GM18517 (cell line): ENCODE measurements around the gene OGFOD3.
"Not testable (repeated sequence)": the region's sequence is repeated elsewhere in the genome, so short reads cannot be mapped to it uniquely, and the experiment has no call there.

Source experiments
- ATAC-seq: cut with Tn5 transposase; IDR thresholded peaks from one replicate; pipeline ENCODE4 v1.9.1; 2021; ENCODE audit warnings: mild to moderate bottlenecking, moderate library complexity; ENCODE audit not compliant: unreplicated experiment

Gene OGFOD3

DNA sequence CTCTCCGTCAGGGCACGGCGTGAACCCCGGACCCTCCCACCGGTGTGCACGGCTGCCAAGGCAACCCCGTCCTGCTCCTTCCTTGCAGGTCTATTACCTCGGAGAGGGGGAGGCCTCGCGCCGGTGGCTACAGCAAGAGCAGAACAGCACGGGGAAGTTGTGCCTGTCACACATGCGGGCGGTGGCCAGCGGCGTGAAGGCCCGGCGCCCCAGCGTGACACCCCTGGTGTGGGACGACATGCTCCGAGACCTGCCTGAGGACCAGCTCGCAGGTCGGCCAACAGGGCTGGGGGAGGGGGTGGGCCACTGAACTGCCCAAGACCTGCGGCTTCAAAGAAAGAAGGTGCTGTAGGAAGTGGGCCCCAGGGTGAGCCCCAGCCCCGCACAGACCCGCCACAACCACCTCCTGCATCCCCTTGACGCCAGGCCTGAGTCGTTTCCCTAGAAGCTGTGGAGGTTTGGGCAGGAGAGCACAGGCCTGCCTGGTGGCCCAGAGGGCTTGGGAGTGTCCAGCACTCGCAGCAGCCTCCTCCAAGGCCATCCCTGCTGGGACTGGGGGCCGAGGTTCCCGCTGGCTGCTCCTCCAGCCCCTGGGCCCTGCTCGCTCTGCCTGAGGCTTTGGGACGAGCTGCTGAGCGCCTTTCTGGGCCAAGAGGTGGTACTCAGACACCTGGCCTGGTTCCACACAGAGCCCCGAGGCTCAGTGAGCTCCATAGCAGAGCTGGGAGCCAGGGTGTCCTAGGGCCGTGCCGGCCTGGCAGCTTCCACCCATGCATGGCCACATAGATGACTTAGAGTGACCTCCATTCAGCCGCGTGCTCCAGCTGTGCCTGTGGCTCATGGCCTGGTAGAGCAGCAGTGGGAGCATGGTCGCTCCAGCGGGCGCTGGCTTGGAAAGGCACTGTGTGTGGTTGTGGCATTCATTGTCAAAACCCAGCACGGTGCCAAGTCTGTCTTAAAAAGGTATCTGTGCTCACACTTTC, 17.5 kb upstream of the OGFOD3 start:
- ATAC-seq: no peak

DNA sequence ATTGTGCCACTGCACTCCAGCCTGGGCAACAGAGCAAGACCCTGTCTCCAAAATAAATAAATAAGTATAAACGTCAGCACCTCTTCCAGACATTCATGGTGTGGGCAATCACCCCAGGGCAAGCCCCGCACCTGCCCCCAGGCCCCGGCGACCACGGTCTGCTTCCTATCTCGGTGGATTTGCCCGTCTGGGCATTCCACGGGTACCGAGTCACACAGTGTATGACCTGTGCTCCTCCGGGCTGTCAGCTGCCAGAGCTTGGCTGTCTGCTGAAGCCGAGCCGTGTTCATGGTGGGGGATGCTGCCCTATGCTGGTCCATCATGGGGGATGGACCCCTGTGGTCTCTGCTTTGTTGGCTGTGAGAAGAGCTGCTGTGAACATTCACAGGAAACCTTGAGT, 16.7 kb upstream of the OGFOD3 start:
- ATAC-seq: no peak

DNA sequence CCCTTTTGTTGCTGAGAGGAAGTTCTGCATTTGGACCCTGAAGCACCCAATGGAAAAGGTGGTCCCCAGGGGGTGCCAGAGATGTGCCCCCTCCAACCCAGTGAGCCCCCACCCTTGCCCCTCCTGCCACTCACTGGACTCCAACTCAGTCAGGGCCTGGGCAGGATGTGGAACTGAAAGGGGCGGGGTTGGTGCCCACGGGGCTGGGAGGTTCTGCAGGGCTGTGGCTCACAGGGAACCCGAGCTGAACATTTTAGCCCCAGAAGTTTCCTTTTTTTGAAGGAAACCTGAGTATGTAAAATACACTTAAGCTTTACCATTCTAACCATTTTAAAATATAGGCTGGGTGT, 15.8 kb upstream of the OGFOD3 start:
- no peak for ATAC-seq

DNA sequence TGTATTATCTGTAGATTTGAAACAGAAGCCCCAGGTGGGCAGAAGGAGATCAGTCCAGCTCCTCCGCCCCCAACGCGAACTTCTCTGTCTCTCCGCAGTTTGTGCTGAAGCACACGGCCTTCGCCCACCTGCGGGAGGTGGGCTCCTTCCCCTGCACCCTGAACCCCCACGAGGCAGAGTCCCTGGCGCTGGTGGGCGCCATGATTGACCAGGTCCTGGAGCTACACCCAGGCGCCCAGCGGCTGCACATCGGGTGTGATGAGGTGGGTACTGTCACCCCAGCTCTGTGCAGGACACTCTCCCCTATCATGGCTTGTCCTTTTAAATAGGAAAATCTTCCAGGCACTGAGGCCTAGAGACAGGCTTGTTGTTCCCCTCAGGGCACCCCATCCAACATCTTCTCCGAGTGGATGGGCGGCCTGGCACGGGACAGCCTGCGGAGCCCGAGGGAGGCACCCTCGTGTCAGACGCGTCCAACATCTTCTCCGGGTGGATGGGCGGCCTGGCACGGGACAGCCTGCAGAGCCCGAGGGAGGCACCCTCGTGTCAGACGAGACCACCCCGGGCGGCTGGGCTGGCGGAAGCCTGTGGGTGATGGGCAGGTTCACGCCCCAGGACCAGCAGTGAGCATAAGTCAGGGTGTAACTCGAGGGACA, 15.3 kb upstream of the OGFOD3 start:
- ATAC-seq: no peak

DNA sequence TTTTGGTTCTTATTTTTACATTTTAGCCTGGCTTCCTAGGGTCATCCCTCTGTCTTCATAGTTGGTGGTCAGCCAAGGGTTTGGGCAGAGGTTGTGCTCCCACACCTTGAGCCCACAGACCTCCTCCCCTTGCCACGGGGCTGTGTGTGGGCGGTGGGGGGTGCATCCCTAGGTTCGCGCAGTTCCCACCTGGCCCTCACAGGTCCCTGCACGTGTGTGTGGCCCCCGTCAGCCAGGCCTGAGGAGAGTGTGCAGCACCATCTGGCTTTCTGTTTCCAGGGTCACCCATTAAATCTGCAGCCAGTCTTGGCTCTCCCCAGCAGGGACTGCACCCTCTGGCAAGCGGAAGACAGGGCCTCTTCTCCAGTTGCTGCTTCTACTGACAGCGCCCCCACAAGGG, 13.6 kb upstream of the OGFOD3 start:
- no peak for ATAC-seq

DNA sequence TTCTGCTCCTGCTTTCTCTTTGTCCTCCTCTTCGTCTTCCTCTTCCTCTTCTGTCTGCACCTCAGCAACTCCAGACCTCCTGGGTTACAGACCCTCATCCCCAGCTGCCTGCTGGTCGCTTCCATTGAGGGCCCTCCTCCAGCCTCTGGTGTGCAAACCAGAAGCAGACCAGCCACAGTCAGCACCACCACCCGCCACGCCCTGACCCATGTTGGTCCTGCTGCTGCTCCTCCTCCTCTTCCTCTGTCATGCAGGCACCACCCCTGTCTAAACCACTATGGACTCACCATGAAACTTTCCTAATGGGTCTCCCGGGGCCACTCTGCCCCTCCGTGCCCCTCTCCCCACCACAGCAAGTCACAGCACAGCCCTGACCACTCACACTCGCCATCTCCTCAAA, 11.4 kb upstream of the OGFOD3 start:
- no peak for ATAC-seq

DNA sequence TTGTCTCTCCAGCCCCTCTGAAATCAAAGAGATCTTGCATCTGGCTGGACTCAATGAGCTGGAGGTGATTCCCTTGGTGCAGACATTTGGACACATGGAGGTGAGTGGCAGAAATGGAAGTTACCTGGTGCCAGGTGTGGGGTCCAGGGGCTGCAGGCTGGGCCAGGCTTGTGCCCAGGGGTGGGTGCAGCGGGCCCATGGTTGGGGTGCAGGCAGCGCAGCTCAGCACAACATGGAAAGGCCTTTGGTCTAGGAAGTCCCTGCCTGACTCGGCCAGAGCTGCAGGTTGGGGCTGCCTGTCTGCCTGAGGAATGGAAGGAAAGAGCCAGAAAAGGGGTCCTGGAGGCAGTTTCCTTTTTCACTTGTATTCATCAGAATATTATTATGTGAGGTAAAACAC, 10.2 kb upstream of the OGFOD3 start:
- ATAC-seq: no peak

DNA sequence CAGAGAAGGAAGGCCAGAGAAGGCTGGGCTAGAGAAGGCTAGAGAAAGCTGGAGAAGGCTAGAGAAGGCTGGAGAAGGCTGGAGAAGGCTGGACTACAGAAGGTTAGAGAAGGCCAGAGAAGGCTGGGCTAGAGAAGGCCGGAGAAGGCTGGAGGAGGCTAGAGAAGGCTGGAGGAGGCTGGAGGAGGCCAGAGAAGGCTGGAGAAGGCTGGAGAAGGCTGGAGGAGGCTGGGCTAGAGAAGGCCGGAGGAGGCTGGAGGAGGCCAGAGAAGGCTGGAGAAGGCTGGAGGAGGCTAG, 6.4 kb upstream of the OGFOD3 start:
- no peak for ATAC-seq

DNA sequence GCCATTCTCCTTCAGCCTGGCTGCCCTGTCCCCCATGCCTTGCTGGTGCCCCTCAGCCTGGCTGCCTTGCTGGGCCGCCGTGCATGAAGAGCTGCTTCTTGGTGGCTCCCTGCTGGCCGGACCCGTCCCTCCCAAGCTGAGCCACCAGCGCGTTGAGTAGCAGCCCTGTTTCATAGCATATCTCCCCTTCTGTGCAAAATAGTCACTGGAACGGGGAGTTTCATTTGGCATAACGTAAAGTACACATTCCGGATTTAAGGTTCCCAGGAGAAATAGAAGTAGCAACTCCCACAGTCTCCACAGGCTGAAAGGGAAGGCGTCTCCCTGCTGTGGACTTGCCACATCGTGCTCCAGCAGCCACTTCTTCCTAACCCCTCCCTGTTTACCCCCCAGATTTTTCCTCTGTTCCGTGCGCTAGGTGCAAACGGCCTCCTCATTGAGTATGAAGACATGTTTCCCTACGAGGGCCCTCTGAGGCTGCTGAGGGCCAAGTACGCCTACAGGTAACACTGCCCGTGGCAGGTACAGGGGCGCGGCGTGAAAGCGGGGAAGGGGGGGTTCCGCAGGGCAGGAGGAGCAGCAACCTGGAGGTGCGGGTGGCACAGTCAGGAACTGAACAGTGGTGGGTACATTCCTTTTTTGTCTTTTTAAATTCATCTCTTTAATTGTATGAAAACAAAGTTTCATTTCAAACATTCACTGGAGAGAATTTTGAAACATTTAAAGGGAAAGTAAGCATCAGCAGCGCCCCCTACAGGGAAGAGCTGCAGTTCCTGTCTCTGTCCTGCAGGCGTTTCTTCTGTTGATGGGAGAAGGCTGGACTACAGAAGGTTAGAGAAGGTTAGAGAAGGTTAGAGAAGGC, 5.8 kb upstream of the OGFOD3 start:
- ATAC-seq: no peak

DNA sequence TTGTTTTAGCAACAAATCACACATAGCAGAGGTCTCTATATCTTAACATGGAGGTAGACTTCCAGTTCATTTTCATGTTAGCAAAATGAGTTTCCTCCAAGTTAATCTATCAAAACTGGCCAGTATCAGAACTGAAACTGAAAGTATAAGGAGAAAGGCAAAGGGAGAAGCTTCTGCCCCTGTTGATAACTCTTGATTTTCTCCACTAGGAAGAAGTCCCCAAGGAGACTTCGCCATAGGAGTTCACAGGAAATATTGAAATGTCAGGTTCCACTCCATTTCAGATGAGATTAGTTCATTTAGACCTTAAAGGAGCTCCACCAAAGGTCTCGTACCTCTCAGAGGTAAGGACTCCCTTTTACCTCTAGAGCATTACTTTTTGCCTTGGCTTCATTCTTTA, 1.2 kb upstream of the OGFOD3 start:
- ATAC-seq: no peak

DNA sequence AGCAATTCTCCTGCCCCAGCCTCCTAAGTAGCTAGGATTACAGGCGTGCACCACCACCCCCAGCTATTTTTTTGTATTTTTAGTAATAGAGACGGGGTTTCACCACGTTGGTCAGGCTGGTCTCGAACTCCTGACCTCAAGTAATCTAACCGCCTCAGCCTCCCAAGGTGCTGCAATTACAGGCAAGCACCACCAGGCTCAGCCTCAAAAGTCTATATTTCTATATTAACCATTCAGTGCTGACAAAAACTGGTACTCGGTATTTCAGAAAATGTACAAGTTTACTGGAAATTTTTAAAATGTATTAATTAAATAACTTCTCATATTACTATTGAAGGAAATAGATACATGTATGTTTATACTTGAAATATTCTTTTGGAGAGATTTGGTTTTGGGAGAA, 1.6 kb downstream of the OGFOD3 start:
- ATAC-seq: no peak

DNA sequence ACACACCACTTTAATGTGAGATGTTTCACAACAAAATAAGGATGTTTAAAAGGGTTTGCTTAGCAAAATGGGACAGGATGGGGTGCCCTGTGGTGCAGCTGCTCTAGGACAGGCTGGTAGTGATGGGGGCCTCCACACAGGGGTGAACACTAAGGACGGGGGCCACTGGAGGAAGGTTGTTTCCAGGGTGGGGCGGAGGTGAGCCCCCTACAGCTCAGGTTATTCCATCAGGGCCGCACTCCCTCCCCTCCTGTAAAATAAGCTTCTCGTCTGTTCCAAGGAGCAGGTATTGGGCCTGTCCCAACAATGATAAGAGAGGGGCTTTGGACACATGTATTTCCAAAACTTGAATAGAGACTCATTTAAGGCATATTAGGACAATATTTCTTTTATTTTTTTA, 2.1 kb downstream of the OGFOD3 start:
- no peak for ATAC-seq

DNA sequence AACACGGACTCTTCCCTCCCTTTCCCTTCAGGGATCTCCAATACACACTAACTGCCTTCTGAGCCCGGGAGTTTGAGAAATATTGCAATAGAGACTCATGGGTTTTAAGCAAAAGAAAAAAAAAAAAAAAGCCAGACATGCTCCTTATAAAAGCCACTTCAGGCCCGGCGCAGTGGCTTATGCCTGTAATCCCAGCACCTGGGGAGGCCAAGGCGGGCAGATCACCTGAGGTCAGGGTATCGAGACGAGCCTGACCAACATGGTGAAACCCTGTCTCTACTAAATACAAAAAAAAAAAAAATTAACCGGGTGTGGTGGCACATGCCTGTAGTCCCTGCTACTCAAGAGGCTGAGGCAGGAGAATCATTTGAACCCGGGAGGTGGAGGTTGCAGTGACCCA, 2.6 kb downstream of the OGFOD3 start:
- no peak for ATAC-seq

DNA sequence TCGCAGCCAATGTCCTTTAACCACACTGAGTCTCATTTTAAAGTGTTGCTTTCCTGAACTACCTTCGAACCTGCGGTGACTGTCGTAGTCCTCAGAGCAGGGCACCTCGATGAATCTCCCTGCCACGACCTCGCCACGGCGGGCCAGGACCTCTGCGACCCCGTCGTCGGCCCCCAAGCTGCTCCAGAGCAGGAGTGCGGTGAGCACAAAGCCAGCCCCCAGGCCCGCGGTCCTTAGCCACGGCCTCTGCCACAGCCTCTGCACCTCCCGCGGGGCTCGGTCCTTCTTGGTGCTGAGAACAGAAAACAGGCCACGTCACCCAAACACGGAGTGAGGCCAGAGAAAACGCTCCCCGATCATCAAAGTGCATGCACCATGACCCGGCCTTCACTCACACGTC, 3.0 kb downstream of the OGFOD3 start:
- no peak for ATAC-seq

DNA sequence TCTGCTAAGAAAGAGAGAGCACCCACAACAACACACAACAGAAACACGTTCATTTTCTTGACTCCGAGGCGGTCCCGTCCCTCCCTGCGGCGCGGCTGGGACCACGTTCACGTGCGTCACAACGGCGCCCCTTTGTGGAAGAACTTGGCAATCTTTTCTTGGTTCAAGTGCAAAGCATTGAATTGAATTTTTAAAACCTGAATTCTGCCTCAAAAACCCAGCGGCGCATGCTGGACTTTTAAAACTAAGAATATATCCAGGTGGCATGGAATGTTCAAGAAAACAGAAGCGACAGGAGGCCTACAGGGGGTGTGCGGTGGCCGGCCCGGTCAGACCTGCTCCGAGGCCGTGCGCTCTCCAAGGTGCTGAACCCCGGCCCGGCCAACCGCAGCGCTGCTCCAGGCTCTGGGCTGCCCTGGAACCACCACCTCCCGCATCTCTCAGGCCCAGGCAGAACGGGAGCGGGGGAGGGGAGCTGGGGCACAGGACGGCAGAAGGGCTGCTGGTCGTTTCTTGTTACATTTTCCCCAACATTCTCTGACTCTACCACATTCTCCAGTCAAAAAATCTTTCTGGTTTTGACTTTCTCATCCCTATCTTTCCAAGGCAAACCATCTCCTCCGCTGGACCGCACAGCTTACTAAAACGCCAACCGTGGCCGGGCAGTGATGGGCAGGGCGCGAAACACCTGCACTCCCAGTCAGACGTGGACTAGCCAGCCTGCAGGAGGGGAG, 3.7 kb downstream of the OGFOD3 start:
- ATAC-seq: no peak

DNA sequence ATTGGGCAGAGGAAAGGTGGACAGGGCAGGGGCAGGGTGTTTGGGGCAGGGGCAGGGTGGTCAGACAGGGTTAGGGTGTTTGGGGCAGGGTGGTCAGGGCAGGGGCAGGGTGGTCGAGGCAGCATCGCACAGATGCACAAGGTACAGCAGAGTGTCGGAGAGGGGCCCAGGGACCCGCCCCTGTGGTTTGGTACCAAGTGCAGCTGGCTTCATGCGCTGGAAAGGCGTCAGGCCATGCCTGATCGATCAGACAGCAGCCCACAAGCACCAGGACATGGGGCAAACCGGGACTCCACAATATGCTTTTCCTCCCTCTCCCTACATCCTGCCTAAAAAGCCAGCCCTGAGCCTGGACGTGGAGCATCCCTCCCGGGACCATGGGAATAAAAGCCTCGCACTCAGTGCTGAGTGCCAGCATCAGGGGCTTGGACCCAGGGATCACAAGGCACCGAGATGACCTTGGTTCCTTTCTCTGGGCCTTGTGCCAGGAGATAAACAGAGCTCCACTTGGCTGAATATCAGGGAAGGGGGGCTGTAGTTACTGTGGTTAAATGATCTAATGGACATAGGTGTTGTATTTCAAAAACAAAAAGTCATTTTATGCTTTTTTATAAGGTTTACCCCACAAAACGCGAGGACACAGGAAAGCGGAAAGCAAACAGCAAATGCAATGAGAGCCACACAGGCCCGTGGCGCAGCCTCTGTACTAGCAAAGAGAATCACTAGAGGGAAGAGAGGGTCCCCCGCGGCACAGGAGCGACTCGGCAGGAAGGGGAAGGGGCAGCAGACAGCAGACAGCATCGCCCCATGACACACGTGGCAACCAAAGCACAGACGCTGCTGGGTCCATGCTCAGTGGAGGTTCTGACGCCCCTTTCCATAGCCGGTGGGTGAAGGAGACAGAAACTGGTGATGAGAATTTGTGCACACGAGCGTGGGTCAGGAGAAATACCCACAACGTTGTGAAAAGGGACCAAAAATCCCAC, 5.6 kb downstream of the OGFOD3 start:
- no peak for ATAC-seq

DNA sequence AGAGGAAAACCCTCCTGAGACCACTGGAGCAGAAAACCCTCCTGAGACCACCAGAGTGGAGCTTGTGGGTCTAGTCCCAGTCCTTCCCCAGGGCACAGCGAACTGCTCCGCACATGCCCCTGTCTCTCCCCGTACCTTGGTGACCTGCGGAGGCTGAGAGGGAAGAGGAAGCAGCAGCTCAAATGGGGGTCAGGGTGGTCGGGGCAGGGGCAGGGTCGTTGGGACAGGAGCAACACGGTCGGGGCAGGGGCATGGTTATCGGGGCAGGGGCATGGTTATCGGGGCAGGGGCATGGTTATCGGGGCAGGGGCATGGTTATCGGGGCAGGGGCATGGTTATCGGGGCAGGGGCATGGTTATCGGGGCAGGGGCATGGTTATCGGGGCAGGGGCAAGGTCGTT, 6.3 kb downstream of the OGFOD3 start:
- not testable (repeated sequence) for ATAC-seq

DNA sequence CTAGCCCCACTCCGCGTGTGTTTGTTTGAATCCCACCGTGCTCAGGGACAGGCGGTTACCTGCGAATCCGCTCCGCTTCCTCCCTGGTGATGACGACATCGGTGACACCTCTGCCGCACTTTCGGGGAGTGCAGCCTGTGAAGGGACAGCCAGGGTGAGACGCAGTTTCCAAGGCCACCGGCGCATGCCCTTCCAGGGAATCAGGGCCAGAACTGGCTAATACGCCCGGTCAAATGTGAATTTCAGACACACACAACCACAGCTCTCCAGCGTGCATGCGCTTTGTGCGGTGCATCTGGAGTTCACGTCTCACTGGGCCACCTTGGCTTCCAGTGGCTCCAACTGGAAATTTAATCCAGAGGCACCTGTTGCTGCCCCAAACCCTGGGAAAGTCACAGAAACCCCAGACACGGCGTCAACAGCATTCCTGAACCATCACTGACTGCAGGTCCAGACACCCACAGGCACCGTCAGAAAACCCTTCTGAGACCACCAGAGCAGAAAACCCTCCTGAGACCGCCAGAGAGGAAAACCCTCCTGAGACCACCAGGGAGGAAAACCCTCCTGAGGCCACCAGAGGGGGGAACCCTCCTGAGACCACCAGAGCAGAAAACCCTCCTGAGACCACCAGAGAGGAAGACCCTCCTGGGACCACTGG, 6.9 kb downstream of the OGFOD3 start:
- no peak for ATAC-seq

DNA sequence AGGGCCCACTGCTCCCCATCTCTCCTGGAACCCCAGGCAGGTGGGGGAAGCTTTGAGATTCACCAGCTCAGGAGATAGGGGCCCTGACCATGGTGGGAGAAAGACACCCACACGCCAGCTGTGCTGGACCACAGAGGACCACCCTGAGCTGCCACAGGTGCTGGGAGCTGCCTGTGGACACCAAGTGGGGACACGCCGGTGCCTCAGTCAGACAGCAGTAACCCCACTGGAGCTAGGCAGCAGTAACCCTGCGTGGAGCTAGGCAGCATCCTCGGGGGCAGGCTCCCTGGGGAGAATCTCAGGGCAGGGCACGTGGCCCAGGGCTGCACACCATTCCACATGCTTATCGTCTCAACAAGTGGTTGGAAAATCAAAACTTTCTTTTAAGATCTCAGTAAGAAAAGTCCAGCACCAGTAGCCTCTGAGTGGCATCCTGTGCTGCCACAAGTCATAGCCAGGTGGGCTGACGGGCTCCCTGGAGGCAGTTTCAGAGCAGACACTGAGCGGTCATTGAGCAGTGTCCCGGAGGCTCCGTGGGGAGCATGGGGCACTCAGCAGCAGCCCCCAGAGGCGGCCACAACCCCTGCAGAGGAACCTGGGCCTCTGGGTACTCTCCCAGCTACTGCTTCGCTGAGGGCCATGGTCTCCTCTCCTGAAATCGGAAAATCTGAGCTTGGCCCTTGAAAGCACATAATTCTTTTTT, 8.2 kb downstream of the OGFOD3 start:
- ATAC-seq: no peak
